Measurements from ENCODE around the gene LHFPL4.
"Not testable (repeated sequence)": the region's sequence is repeated elsewhere in the genome, so short reads cannot be mapped to it uniquely, and the experiment has no call there.

- not testable (repeated sequence) for TF ChIP-seq ELF4 (IDR thresholded peaks at IDR 0.05); BHLHE40 (IDR thresholded peaks at IDR 0.05; ENCODE audit: borderline replicate concordance); SUZ12 (IDR thresholded peaks at IDR 0.05); FOXM1 (IDR thresholded peaks at IDR 0.05; ENCODE audit: borderline replicate concordance); TARDBP (IDR thresholded peaks at IDR 0.05); CTBP1 (IDR thresholded peaks at IDR 0.05; ENCODE audit: borderline replicate concordance); L3MBTL2 (conservative IDR thresholded peaks at IDR 0.05); FOXA1 (IDR thresholded peaks at IDR 0.05)
- TF ChIP-seq, protein P1, sequence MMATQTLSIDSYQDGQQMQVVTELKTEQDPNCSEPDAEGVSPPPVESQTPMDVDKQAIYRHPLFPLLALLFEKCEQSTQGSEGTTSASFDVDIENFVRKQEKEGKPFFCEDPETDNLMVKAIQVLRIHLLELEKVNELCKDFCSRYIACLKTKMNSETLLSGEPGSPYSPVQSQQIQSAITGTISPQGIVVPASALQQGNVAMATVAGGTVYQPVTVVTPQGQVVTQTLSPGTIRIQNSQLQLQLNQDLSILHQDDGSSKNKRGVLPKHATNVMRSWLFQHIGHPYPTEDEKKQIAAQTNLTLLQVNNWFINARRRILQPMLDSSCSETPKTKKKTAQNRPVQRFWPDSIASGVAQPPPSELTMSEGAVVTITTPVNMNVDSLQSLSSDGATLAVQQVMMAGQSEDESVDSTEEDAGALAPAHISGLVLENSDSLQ (IDR thresholded peaks at IDR 0.05): not testable (repeated sequence)
Observed at GRCh38 chr3:9560056-9560455, 6.4 kb upstream of the LHFPL4 start.
